Skeletal muscle cell (primary cell): Measurements from ENCODE around the gene CUBN.

Experiments used
- DNase-seq: peaks from one replicate; pipeline ENCODE4 v3.0.0-alpha.2; 2010; ENCODE audit warnings: low read depth
- H3K4me3 ChIP-seq: 2 replicates; pipeline ENCODE4 v1.5.1; 2011; ENCODE audit warnings: low read depth, mild to moderate bottlenecking, control low read depth, low read length, moderate library complexity

Gene CUBN

DNA sequence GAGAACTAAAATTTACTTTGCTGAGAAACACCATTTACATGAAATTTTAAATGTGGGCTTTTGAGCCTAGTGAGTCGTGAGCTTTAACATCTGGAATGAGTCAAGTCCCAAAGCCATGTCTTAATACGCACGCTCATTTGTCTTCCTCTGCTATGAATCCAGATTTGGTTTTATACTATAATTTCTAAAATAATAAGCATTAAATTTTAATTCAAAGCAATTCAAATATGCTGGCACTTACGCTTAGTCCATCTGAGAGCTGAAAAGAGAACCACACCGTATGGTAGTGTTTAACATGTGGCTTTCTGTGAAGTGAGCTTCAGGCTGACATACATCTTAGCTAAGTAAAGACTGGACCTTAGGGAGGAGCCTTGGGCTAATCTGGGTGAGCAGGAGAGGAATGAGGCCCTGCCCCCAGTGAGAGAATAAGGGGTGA, 52.2 kb downstream of the CUBN start:
- no peak for DNase-seq
- no peak overlapping the region for H3K4me3 ChIP-seq

DNA sequence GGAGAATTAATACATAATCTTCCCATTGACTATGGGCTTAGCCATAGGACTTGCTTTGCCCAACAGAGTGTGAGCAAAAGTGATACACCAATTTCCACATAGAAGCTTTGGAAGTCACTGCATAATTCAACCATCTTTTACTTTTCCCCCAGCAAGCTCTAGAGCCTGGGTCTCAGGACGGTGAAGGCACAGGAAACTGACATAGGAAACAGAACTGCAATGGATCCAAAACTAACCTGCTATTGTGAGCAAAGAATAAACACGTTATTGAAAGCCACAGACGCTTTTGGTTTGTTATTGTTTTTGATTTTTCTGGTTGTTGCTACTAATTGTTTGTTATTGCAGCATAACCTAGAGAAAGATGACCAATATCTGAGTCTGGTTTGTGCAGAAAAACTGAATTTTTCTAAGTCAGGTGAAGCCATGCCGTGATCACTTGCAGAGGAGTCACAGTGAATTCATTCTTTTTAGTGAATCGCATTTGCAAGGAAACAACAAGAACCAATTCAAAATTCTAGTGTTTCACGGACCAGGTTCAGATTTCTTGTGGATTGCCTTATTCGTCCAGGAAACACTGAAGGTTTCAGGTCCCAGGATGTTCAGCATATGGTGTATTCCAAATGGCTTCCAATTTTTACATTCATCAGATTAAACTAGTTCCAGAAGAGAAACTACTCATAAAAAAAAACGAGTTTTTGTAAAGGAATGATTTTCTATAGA, 52.8 kb downstream of the CUBN start:
- DNase-seq = no peak
- H3K4me3 ChIP-seq = no peak overlapping the region

DNA sequence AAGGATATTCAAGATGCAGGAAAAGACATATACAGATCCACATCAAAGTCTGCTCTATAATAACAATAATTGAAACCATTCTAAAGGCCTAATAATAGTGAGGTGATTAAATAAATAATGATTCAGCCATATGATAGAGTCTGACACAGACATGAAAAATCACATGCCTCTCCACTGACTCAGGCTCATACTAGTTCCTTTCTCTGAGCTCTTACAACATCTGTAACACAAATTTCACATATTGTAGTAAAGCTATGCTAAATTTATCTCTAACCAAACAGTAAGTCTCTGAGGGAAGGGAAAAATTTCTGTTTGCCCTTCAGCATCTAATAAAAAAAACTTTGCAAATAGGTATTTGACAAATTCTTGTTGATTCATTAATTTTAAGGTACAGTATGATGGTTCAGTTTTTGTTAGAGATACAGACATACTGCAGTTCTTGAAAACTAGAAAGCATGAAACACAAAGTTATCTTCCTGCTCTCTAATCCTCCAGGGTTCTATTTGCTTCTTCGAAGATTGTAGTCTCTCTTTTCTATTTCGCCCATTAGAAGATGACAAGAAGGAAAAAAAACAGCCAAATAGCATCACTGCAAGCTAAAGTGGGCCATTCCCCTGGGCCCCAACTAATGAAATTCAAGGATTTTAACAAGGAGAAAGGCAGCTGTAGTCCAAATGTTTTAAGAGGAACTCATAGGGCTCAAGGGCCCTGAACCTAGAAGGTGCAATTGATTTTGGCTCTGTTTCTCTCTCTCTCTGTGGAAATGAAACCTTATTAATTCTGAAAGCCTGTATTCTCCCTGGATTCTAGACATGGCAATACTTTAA, 53.9 kb downstream of the CUBN start:
- DNase-seq = peak; percentile 84
- no peak overlapping the region for H3K4me3 ChIP-seq

DNA sequence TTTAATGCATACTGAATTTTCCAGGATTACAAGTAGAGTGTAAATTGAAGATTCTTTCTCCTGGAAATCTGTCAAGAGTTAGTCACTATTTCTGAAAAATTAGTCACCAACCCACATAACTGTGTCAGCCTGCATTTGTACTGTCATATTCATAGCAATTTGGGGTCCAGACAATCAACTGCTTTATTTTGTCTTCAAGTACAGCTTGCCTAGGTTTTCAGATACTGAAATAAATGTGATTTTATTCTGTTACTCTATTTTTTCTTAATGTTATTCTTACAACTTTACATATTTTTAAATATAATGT, 55.1 kb downstream of the CUBN start:
- no peak overlapping the region for H3K4me3 ChIP-seq
- DNase-seq = no peak

DNA sequence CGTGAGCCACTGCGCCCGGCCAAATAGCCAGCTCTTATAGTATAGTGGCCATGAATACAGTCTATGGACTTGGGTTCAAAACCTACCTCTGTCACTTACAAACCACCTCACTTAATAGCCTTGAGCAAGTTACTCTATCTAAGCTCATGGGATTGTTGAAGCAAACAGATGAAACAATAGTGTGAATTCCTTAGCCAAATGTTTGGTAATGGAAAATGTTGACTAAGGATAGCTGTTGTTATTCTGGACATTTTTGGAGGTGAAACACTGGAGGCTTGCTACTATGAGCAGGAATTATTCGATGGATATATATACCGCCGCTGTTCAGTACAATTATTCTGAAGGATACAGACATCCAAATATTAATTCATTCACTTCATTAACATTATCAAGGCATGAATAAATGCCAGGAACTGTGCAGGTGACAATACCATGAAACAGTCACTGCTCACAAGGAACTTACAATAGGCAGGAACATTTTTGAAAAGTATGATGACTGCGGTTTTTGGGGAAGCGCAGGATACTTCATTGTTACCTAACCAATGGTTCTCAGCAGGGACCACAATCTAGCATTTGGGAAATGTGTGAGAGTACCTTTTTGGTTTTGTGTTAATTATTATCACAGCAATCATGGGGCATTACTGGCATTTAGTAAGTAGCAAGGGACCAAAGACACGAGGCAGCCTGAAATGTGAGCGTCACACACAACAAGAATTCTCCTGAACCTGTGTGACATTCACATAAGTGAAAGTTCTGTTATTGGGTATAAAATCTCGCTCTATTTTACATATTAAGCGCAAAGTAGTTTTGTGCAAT, 55.7 kb downstream of the CUBN start:
- no peak for DNase-seq

DNA sequence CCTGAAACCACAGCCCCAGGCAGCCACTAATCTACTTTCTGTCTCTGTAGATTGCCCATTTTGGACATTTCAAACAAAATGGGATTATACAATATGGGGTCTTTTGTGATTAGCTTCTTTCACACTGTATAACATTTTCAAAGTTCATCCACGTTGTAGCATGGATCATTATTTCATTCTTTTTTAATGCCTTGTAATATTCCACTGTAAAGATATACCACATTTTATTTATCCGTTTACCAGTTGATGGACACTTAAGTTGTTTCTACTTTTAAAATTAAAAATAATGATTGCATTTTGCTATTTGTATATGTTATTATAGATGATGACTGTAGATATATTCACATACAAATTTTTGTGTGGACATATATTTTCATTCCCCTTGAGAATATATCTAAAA, 60.7 kb downstream of the CUBN start:
- no peak for DNase-seq
- no peak overlapping the region for H3K4me3 ChIP-seq

More for the DNA sequence above, 55.7 kb downstream of the CUBN start:
- no peak overlapping the region for H3K4me3 ChIP-seq

DNA sequence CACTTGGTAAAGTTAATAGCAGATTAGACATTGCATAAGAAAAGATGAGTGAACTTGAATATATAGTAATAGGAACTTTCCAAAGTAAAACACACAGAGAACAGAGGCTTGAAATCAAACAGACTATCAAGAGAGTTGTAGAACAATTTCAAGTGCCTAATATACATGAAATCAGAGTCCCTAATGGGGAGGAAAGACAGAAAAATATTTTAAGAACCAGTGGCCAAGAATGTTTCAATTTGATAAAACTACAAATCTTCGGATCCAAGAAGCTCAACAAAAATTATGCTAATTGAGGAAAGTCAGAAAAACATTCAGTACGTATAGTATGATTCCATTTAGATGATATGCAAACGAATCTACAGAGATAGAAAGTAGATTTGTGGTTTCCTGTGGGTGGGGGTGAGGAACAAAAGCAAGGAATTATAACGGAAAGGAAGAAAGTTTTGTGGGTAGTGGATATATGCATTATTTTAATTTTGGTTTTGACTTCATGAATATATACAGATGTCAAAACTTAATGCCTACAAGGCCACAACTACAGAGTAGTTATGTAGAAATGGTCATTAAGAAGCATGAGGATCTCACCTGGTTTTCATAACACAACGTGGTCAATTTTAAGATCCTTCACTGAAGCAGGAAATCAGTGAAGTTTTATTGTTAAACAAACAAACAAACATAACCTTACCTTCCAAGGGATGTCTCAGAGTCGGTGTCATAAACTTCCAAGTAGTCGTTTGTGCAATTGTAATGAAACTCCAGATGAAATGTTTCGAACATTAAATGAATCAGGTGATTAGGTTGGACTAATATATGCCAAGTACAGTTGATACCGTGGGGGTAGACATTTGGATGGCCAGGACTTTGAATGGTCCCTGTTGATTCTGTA, 62.0 kb downstream of the CUBN start:
- no peak overlapping the region for H3K4me3 ChIP-seq
- DNase-seq = no peak

DNA sequence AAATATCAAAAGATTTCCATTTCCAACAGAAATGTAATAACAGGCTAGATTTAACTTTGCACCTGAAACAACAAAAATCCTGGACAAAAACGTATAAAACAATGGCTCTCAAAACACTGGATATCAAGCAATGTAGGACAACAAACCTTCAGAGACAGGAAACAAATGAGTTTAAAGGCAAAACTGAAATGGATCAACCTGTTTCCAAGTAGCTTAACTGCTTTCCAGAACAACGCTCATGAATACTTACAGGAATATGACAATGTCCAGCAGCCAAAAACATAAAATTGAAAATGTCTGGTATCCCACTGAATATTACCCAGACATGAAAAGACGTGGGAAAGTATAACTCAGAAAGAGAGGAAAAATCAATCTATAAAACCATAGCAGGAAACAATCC, 62.8 kb downstream of the CUBN start:
- H3K4me3 ChIP-seq = no peak overlapping the region
- no peak for DNase-seq

DNA sequence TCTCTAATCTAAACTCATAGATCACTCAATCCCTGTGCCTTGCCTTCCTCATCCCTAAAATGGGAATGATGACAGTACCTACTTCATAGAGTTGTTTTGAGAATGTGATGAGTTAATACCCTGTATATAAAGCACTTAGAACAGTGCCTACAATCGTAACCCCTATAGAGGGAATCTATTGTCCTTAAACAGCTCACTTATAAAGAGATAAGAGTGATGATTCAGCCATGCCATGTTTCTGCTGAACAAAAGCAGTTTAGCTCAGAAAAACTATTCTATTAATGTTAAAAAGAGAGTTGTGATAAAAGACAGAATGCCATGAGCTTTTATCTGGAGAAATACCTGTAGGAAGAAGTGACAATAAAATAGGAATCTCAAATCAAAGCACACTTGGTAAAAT, 63.6 kb downstream of the CUBN start:
- DNase-seq = no peak
- no peak overlapping the region for H3K4me3 ChIP-seq

DNA sequence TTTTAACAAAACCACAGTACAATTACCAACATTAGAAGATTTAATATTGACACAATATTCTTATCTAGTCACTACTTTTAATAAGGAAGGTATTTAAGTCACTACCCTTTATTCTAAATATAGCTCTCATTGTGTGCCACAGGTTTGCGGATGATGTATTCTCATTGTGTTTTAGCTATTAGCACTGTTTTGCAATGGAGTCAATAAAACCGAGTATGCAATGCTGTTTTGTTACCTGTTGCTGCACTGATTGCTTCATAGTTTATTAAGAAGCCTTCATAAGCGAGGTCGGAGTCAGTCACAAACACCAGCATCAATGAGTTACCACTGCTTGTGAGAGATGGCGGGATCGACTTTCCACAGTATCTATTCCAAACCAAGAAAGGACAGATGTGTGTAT, 64.3 kb downstream of the CUBN start:
- no peak for DNase-seq
- H3K4me3 ChIP-seq = no peak overlapping the region

DNA sequence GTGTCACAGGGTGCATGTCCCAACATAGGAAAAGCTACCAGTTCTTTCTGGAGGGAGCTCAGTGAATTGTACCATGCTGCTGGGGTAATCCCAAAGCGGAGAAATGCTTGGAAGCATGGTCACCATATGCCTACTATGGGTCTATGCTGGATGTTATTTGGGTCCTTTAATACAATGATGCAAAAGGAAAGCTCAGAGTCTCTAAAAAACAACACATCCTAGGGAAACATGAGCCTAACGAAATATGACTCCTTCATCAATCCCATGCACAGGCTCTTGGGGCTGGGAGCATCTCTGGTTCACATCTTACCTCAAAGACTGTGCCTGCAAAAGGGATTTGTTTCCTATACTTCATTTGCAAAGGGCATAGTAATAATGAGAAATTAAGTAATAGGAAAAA, 65.2 kb downstream of the CUBN start:
- DNase-seq = no peak
- H3K4me3 ChIP-seq = no peak overlapping the region

DNA sequence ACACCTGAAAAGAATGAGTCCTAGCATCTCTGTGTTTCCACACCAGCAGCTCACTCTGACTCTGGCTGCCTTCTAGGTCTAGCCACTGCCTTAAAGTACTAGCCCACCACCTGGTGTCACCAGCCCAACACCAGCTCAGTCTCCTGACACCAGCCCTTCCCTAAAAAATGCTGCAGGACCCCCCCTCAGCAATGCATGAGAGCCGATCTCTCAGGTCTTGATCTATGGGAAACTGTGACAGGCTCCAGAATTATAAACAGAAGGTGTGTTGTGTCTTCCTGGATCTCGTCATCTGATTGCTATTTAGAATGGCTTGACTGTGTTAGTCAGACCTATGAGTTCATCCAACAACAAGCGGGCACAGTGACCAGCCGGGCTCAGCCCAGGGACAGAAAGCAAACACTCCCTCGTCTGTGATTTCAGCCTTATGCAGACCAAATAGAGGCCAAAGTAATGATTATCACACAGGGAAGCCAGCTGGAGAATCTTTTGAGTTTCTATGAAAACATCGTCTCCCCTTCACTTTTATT, 66.6 kb downstream of the CUBN start:
- no peak for DNase-seq
- H3K4me3 ChIP-seq = no peak overlapping the region

DNA sequence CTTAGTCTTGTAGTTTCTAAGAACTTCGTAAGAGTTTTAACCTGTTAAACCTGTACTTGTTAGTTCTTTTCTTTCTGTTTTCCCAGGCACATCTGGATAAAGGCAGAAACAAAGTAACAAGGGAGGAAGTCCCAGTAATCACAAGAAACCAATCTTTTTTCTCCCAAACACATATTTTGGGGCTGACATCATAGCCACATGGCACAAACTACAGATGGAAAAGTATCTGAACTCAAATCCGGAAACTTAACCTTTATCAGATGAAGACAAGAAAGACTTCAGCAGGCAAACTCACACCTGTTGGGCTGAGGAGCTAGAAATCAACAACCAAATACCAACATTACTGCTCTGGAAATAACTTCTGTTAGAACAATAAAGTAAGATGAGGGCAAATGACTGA, 67.1 kb downstream of the CUBN start:
- DNase-seq = no peak
- H3K4me3 ChIP-seq = no peak overlapping the region

DNA sequence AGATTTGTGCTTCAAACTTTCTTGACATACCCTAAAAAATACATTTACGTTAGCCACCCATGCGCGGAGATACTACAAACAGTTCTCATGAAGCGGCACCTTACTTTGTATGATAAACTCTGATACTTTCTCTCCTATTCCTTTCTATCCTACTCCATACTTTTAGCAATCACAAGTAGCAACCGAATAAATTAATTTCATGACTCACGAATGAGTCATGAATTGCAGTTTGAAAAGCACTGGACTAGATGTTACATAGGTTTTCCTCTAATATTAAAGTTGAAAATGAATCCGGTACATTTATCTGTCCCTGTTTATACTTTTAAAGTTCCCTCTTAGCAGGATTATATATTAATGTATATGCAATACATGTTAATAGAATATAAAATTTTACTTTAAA, 67.6 kb downstream of the CUBN start:
- DNase-seq = no peak
- H3K4me3 ChIP-seq = no peak overlapping the region

DNA sequence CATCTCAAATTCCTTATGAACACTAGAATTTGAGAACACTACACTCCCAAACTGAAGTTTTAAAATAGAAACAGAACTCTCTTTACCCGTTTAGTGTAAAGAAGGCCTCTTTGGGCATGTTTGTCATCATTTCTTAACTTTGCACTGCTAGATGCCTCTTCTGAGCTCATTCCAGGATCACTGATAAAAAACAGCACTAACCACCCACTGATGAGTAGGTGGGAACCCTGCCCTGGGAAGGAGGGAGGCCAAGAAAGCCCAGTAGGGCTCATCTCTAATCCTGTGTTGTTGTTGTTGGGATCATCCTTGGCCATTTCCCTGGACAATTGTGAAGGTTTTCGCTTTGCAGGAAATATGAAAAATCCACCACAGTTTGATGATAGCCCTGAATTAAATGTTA, 68.2 kb downstream of the CUBN start:
- H3K4me3 ChIP-seq = no peak overlapping the region
- DNase-seq = no peak

DNA sequence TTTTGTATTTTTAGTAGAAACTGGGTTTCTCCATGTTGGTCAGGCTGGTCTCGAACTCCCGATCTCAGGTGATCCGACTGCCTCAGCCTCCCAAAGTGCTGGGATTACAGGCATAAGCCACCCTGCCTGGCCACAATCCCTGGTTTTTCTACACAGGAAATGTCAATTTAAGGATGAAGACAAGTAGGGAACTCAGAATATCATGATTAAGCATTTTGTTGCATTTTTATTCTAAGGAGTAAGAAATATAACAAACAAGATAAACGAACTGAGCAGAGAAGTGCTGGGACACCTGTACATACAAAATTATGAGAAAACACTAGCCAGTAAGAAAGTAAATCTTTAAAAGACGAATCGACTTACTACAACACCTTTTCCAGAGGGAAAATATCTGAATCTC, 69.3 kb downstream of the CUBN start:
- no peak overlapping the region for H3K4me3 ChIP-seq
- no peak for DNase-seq

DNA sequence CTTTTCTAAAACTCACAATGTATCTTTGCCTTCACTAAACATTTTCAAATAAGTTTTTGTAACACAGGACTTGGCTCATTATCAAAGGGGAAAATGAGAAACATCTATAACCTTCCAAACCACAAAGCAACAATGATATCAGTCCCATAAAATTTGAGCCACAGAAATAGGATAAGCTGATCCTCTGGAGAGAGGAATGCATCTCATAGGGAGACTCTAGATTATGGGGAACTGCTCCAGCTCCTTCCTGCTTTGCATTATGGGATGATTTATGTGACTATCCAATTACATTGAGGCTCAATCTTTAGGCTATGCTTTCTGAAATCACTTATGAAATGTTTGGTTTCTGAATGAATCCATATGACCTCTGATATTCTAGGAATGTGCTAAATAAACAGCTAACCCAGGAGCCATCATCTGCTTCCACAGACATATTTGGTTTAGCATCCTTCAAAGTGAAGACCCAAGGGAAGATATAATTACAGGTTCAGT, 70.4 kb downstream of the CUBN start:
- H3K4me3 ChIP-seq = no peak overlapping the region
- peak; percentile 76 for DNase-seq

DNA sequence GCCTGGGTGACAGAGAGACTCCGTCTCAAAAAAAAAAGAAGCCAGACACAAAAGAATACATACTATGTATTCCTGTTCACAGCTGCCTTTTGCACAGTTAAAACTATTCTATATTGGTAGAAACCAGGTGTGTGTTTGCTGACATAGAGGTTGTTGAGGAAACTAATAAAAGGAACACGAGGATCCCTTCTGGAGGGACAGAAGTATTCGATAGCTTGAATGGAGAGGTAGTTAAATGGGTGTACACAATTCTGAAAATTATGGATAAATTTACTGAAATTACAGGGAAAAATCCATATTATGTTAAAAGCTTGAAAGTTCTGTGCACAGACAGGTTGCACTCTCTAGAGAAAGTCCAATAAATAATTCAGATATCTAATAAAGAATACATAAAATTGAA, 71.5 kb downstream of the CUBN start:
- no peak overlapping the region for H3K4me3 ChIP-seq
- DNase-seq = no peak

DNA sequence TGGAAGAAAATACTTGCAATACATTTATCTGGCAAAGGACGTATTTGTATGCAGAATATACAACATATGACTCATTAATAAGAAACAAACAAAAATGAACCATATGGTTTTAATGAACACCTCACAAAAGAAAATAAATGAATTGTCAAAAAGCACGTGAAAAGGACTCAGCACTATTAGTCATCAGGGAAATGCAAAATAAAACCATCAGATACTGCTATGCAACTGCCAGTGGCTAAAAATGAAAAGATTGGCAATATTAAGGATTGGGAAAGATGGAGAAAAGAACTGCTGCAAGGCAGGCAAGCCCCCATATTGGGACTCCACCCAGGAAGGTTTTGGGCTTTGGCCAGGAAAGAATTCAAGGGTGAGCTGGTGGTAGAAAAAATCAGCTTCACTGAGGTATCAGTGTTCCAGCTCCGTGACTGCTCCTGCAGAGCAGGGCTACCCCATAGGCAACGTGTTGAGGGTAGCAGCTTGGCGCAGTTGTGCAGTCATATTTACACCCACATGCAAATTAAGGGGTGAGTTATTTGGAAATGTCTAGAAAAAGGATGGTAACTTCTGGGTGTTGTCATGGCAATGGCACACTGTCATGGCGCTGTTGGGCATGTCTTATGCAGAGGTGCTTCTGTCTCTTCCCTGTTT, 72.7 kb downstream of the CUBN start:
- no peak for DNase-seq
- no peak overlapping the region for H3K4me3 ChIP-seq
